DOHH2 (cell line): ENCODE data around the gene SHANK2.

Experiments used
- CTCF ChIP-seq: fragments of 200-600 bp; sonication (generic); IDR thresholded peaks from one replicate; pipeline ENCODE4 v1.5.1; 2014; ENCODE audit warnings: antibody characterized with exemption, mild to moderate bottlenecking, low read depth, low read length; ENCODE audit not compliant: poor library complexity, severe bottlenecking
- EZH2phosphoT487 ChIP-seq: fragments of 200-600 bp; sonication (generic); IDR thresholded peaks from 2 replicates; pipeline ENCODE4 v1.6.1; 2017; ENCODE audit warnings: borderline replicate concordance, mild to moderate bottlenecking, antibody characterized with exemption, low read length, moderate library complexity, mixed read lengths

DNA sequence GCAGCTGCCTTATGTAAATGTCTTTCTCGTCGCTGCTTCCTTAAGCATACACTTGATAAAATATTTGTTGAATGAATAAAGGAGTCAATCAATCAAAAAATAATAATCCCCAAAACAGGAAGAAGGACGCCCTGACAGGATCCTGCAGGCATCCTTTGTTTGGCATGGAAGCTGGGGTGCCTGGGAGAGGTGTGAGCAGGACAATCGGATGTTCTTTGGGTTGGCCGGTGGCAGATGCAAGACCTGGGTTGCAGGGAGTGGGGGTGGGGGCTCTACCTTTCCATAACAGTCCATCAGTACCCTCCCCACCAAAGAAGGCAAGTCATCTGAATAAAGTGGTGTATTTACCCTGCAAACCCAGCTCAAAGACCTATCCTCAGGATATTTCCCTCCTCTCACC lies 1.4 kb upstream of the SHANK2 start:
- TF ChIP-seq CTCF = no peak
- no peak for TF ChIP-seq EZH2phosphoT487
